OCI-LY3 (cell line): ENCODE data around the gene MAMDC4.
"Not testable (repeated sequence)": the region's sequence is repeated elsewhere in the genome, so short reads cannot be mapped to it uniquely, and the experiment has no call there.

Experiments used
- H2AFZ ChIP-seq: fragments of 200-600, 300-600 bp; shearing (Covaris generic); 2 replicates; pipeline ENCODE4 v1.6.0; 2014; ENCODE audit warnings: antibody characterized with exemption, low read depth, low read length
- H3K27ac ChIP-seq: fragments of 200-600, 300-600 bp; sonication (generic); 2 replicates; pipeline ENCODE4 v1.5.1; 2014; ENCODE audit warnings: mild to moderate bottlenecking, low read length, moderate library complexity, mixed read lengths
- H3K27me3 ChIP-seq: fragments of 200-600, 300-600 bp; sonication (generic); 2 replicates; pipeline ENCODE4 v1.6.1; 2014; ENCODE audit warnings: low read depth, low read length, mixed read lengths
- H3K36me3 ChIP-seq: fragments of 200-600, 300-600 bp; sonication (generic); replicated peaks from 2 replicates; pipeline ENCODE3; 2014; ENCODE audit warnings: low read depth, low read length, mixed read lengths
- H3K4me1 ChIP-seq: fragments of 300-600, 200-600 bp; sonication (generic); 2 replicates; pipeline ENCODE4 v1.6.1; 2014; ENCODE audit warnings: low read length, mixed read lengths
- H3K4me2 ChIP-seq: fragments of 200-600, 300-600 bp; sonication (generic); 2 replicates; pipeline ENCODE4 v1.6.1; 2014; ENCODE audit warnings: low read length, mixed read lengths
- H3K4me3 ChIP-seq: fragments of 300-600, 200-600 bp; sonication (generic); 2 replicates; pipeline ENCODE4 v1.5.1; 2014; ENCODE audit warnings: antibody characterized with exemption, mild to moderate bottlenecking, low read length, moderate library complexity
- H3K79me2 ChIP-seq: fragments of 300-600, 200-600 bp; shearing (Covaris generic); 2 replicates; pipeline ENCODE4 v1.6.1; 2014; ENCODE audit warnings: mild to moderate bottlenecking, low read length, mixed read lengths
- H3K9ac ChIP-seq: fragments of 300-600, 200-600 bp; shearing (Covaris generic); 2 replicates; pipeline ENCODE4 v1.6.0; 2014; ENCODE audit warnings: mild to moderate bottlenecking, low read length, moderate library complexity
- H3K9me3 ChIP-seq: fragments of 200-600, 300-600 bp; shearing (Covaris generic); 2 replicates; pipeline ENCODE4 v1.6.1; 2014; ENCODE audit warnings: low read length, mixed read lengths; ENCODE audit not compliant: insufficient read depth
- H4K20me1 ChIP-seq: fragments of 200-600, 300-600 bp; sonication (generic); 2 replicates; pipeline ENCODE4 v1.6.1; 2016; ENCODE audit warnings: low read length, mixed read lengths; ENCODE audit not compliant: insufficient read depth
- EZH2phosphoT487 ChIP-seq: fragments of 200-600 bp; shearing (Covaris generic); IDR thresholded peaks from 2 replicates; pipeline ENCODE4 v1.6.1; 2018; ENCODE audit warnings: antibody characterized with exemption, mixed run types, low read depth
- TF ChIP-seq, protein P1 (sequence below): fragments of 200-600, 300-600 bp; sonication (generic); IDR thresholded peaks from 2 replicates; pipeline ENCODE4 v1.5.1; 2014; ENCODE audit warnings: antibody characterized with exemption, low read length, low read depth

The MAMDC4 gene

DNA sequence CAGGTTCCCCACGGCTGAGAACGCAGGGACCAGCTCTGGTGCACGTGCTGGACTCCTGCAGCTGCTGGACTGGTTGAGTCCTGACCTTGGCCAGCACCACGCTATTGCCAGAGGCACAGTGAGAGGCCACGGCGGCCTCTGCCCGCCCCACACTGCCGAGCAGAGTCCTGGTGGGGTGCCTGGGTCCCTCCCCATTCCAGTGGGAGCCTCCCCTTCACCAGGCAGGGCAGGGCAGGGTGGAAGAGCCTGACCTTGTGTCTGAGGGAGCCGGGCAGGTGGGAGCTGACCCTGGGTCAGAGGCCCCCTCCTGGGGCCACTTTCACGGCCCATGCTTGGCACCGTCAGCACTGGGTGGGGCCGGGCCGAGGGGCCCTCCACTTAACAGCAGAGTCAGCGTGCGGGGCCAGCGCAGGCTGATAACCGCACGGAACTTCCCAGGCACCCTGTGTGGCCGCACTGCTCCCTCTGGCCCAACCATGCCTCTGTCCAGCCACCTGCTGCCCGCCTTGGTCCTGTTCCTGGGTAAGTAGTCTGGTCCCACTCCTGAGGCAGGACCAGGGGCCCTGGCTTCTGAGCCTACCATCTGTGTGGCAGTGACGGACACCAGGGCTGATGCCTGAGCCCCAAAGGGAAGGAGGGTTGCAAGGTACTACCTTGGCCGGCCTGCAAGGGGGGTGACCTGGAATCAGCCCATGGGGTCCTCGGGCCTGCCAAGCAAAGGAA lies at the start of gene MAMDC4:
MAMDC4 (plus strand) TSS at position 406 of the 723 bp plus-strand sequence; CDS start at position 477, 71 bp downstream.
- Histone ChIP-seq H3K4me1 (peaks cover 11% of the 10 kb centered on the region; the same call in 1 of the 2 replicates), H4K20me1 (peaks cover 14% of the 10 kb centered on the region), H3K36me3 (no peaks in the 10 kb centered on the region), H3K9ac (no peak within 1 kb of the TSS), H3K4me3 (no peak within 1 kb of the TSS), H3K79me2 (no peaks in the 10 kb centered on the region), H2AFZ (no peak within 1 kb of the TSS), H3K27me3 (no peaks in the 10 kb centered on the region), H3K9me3 (no peaks in the 10 kb centered on the region), H3K27ac (no peak within 1 kb of the TSS), H3K4me2 (no peak within 1 kb of the TSS)
- TF ChIP-seq EZH2phosphoT487: no peak
- TF ChIP-seq, protein P1, sequence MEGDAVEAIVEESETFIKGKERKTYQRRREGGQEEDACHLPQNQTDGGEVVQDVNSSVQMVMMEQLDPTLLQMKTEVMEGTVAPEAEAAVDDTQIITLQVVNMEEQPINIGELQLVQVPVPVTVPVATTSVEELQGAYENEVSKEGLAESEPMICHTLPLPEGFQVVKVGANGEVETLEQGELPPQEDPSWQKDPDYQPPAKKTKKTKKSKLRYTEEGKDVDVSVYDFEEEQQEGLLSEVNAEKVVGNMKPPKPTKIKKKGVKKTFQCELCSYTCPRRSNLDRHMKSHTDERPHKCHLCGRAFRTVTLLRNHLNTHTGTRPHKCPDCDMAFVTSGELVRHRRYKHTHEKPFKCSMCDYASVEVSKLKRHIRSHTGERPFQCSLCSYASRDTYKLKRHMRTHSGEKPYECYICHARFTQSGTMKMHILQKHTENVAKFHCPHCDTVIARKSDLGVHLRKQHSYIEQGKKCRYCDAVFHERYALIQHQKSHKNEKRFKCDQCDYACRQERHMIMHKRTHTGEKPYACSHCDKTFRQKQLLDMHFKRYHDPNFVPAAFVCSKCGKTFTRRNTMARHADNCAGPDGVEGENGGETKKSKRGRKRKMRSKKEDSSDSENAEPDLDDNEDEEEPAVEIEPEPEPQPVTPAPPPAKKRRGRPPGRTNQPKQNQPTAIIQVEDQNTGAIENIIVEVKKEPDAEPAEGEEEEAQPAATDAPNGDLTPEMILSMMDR: no peak

DNA sequence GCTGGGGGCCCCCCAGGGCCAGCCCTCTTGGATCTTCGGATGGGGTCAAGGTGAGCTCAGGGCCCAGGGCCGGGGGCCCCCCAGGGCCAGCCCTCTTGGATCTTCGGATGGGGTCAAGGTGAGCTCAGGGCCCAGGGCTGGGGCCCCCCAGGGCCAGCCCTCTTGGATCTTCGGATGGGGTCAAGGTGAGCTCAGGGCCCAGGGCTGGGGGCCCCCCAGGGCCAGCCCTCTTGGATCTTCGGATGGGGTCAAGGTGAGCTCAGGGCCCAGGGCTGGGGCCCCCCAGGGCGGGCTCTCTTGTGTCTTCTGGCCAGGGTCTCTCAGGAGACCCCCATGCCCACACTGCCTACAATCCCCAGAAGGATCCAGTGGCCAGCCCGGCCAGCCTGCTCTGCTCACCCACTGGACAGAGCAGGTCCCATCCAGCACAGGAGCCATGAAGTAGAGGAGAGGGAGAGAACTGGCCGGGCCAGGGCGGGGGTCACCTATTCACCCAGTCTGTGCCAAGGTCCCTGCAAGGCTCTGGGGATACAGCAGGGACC lies 49.1 kb upstream of the MAMDC4 start:
- peaks cover 12% of the 10 kb centered on the region for H4K20me1 ChIP-seq
- peaks cover 24% of the 10 kb centered on the region for H3K27me3 ChIP-seq
- not testable (repeated sequence) for H3K9me3 ChIP-seq, H2AFZ ChIP-seq, H3K4me2 ChIP-seq, H3K27ac ChIP-seq, H3K4me3 ChIP-seq, H3K9ac ChIP-seq
- H3K4me1 ChIP-seq: peaks cover 27% of the 10 kb centered on the region
- H3K79me2 ChIP-seq: peaks cover 13% of the 10 kb centered on the region
- peaks cover 11% of the 10 kb centered on the region for H3K36me3 ChIP-seq

DNA sequence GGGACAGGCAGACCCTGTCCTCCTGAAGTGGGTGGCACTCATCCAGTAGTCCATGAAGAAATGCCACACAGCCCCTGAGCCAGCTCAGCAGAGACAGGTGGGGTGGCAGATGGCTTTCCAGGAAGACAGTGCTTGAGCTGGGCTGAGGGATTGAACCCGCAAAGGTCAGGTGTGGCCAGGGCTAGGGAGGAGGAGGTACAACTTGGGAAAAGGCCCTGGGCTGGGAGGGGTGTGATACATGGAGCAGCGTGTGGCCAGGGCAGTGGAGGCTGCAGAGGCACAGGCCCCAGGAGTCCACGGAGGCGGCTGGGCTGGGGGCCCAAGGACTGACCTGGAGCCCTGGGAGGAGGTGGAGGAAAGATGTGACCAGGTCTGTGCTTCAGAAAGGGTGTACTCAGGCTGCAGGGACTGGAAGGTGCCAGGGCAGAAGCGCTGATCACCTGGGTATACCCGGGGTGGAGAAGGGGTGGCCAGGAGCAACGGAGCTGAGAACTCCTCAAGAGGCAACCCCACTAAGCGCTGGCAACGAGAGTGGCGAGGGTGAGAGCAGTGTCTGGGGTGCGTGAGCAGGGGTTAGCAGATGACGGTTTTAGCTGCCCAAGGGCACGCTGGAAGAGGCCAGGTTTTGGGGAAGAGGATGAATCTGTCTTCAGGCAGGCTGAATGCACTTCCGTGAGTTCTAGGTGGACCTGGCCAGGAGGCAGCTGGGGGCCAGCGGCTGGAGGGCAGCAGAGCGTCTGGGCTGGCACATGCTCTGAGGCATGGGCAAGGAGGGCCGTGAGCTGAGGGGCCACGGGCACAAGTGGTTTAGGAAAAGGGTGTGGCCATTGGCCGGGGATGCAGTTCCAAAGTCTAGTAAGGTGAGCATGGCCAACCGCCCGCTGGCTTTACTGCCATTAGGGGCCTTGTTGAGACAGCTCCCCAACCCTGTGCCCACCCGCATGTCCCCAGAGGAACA lies 48.3 kb upstream of the MAMDC4 start:
- no peak overlapping the region for H3K9ac ChIP-seq
- H3K36me3 ChIP-seq: peaks cover 11% of the 10 kb centered on the region
- H3K27ac ChIP-seq: no peak overlapping the region
- H4K20me1 ChIP-seq: peaks cover 15% of the 10 kb centered on the region
- H3K79me2 ChIP-seq: peaks cover 20% of the 10 kb centered on the region
- H3K4me3 ChIP-seq: no peak overlapping the region
- TF ChIP-seq, protein P1: no peak
- no peak for TF ChIP-seq EZH2phosphoT487
- peaks cover 27% of the 10 kb centered on the region for H3K4me1 ChIP-seq
- no peak overlapping the region for H3K4me2 ChIP-seq
- peaks cover 20% of the 10 kb centered on the region for H3K27me3 ChIP-seq
- no peaks in the 10 kb centered on the region for H3K9me3 ChIP-seq
- H2AFZ ChIP-seq: no peak overlapping the region

DNA sequence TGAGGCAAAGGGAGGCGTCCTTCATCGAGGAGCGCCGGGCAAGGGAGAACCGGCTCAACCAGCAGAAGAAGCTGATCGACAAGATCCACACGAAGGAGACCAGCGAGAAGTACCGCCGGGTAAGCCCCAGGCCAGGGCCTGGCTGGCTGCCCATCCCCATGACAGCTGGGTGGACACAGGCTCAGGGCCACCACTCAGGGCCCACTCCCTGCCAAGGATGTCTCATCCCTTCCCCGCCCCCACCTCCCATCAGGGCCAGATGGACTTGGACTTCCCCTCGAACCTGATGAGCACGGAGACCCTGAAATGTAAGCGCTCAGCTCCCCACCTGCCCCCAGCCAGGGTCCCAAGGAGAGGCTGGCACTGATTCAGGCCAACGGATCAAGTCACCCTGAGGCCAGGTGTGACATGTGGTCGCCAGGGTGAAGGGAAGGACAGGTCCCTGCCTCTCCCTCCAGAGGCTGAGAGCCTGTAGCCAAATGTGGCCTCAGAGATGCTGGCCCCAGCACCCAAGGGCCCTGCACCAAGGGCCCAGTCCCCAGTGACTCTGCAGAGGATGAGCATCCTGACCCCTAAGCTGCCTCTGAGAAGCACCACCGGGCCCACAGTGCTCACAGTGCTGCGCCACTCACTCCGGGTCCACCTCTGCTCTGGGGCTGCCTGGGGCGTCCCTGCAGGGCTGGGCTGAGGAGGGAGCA lies 47.5 kb upstream of the MAMDC4 start:
- Histone ChIP-seq H3K4me3 (no peak overlapping the region), H3K9ac (no peak overlapping the region), H3K27me3 (peaks cover 13% of the 10 kb centered on the region)

More for the DNA sequence above, 47.5 kb upstream of the MAMDC4 start:
- no peak overlapping the region for H3K4me2 ChIP-seq
- peaks cover 29% of the 10 kb centered on the region for H3K79me2 ChIP-seq
- no peak overlapping the region for H3K27ac ChIP-seq
- TF ChIP-seq, protein P1: no peak
- H2AFZ ChIP-seq: no peak overlapping the region
- no peaks in the 10 kb centered on the region for H3K9me3 ChIP-seq
- peaks cover 12% of the 10 kb centered on the region for H3K36me3 ChIP-seq
- H3K4me1 ChIP-seq: peaks cover 31% of the 10 kb centered on the region
- H4K20me1 ChIP-seq: peaks cover 21% of the 10 kb centered on the region
